K562 (cell line): Measurements from ENCODE around the gene COQ4. TPM values are rescaled to one million over a fixed set of nuclear protein-coding genes. Genes with fewer than 3 reads are reported as not detected.

Source experiments
- ATAC-seq: fragments of 200-7000 bp; cut with Tn5 transposase; 3 replicates; pipeline ENCODE4 v1.9.1; 2020; ENCODE audit warnings: moderate library complexity
- BruUV-seq: library from RNA; stranded (reverse); fragments of 400-500 nt; replicated peaks from 2 replicates; lab custom pipeline; 2021; lab: Mats Ljungman, UMichigan
- CTCF ChIA-PET: fragments of 300-600 bp; formaldehyde crosslinking; extraction: SDS; loops from one replicate; lab custom pipeline; 2021; ENCODE audit warnings: low intra/inter-chr PET ratio; lab: Yijun Ruan, JAX
- POLR2A ChIA-PET: fragments of 300-600, 350-650 bp; sonication (Branson Sonifier 250); formaldehyde crosslinking; extraction: SDS; loops from one replicate; lab custom pipeline; 2021; ENCODE audit warnings: antibody characterized with exemption, inconsistent platforms; lab: Yijun Ruan, JAX
- DNase-seq, 4 experiments: peaks; one replicate each; pipeline versions ENCODE4 v3.0.0 to v3.0.0-alpha.2; 2011 to 2018; ENCODE audit warnings: low spot score in 3 of 4, mixed read lengths in 3 of 4; ENCODE audit errors: extremely low read depth in 1 of 4
- FAIRE-seq: peaks from 2 replicates; lab custom pipeline; 2011; peaks lifted over from hg19 to GRCh38; lab: Jason Lieb, UNC
- H2AFZ ChIP-seq: 2 replicates; pipeline ENCODE4 v1.6.0; 2011; ENCODE audit warnings: low read depth, low read length, control low read depth, inconsistent platforms
- H3K27ac ChIP-seq: fragments of 200-600 bp; 3 replicates; pipeline ENCODE4 v1.8.0; 2011; ENCODE audit warnings: low read depth, mild to moderate bottlenecking, control low read depth, inconsistent platforms, low read length, moderate library complexity, mixed read lengths; ENCODE audit errors: extremely low read depth
- H3K27me3 ChIP-seq, 2 experiments: fragments of 300-600 bp in 1 of 2; 2 replicates in 1 of 2; 3 replicates in 1 of 2; pipeline versions ENCODE4 v1.6.0 to v1.8.0; 2011; ENCODE audit warnings: inconsistent platforms in 2 of 2, low read length in 2 of 2, mild to moderate bottlenecking in 1 of 2, mixed read lengths in 1 of 2, moderate library complexity in 1 of 2; ENCODE audit not compliant: control insufficient read depth in 2 of 2, insufficient read depth in 2 of 2
- H3K36me3 ChIP-seq: fragments of 300-600 bp; 3 replicates; pipeline ENCODE4 v1.8.0; 2011; ENCODE audit warnings: mild to moderate bottlenecking, low read length, inconsistent platforms; ENCODE audit not compliant: control insufficient read depth, insufficient read depth
- H3K4me1 ChIP-seq, 2 experiments: fragments of 200-600 bp in 1 of 2; replicated peaks in 1 of 2; 2 replicates in 1 of 2; 3 replicates in 1 of 2; pipeline versions ENCODE4 v1.5.1 to v1.8.0; 2011; ENCODE audit warnings: inconsistent platforms in 2 of 2, low read length in 2 of 2, mild to moderate bottlenecking in 1 of 2, mixed read lengths in 1 of 2, moderate library complexity in 1 of 2; ENCODE audit not compliant: control insufficient read depth in 2 of 2, insufficient read depth in 2 of 2
- H3K4me2 ChIP-seq: 2 replicates; pipeline ENCODE4 v1.6.1; 2011; ENCODE audit warnings: low read length, control low read depth, inconsistent platforms, mixed read lengths; ENCODE audit not compliant: insufficient read depth
- H3K4me3 ChIP-seq: fragments of 200-600 bp; sonication (generic), shearing (Covaris generic); 2 replicates; pipeline ENCODE4 v1.5.1; 2016; ENCODE audit warnings: control low read depth, inconsistent platforms
- H3K79me2 ChIP-seq: fragments of 200-600 bp; 3 replicates; pipeline ENCODE4 v1.8.0; 2011; ENCODE audit warnings: low read length, inconsistent platforms; ENCODE audit not compliant: control insufficient read depth, insufficient read depth
- H3K9ac ChIP-seq, 2 experiments: 2 replicates each; pipeline versions ENCODE4 v1.6.0 to v1.6.1; 2011; ENCODE audit warnings: low read depth in 2 of 2, low read length in 2 of 2, control low read depth in 1 of 2, inconsistent platforms in 1 of 2, mild to moderate bottlenecking in 1 of 2, mixed read lengths in 1 of 2; ENCODE audit not compliant: insufficient read depth in 1 of 2
- H3K9me1 ChIP-seq: one replicate; pipeline ENCODE4 v1.6.0; 2011; ENCODE audit warnings: inconsistent platforms, mild to moderate bottlenecking, low read length, moderate library complexity; ENCODE audit not compliant: control insufficient read depth, insufficient read depth
- H3K9me3 ChIP-seq: replicated peaks from 2 replicates; pipeline ENCODE4 v1.5.1; 2011; ENCODE audit warnings: low read depth, low read length, inconsistent platforms; ENCODE audit not compliant: control insufficient read depth, insufficient read depth
- H4K20me1 ChIP-seq: replicated peaks from 2 replicates; pipeline ENCODE4 v1.6.1; 2011; ENCODE audit warnings: low read length, inconsistent platforms, mixed read lengths; ENCODE audit not compliant: control insufficient read depth, insufficient read depth
- BCOR ChIP-seq: fragments of 450-650 bp; IDR thresholded peaks from 2 replicates; pipeline ENCODE4 v1.6.1; 2016
- CC2D1A ChIP-seq: fragments of 450-650 bp; IDR thresholded peaks from 2 replicates; pipeline ENCODE4 v1.6.1; 2017; ENCODE audit warnings: mild to moderate bottlenecking
- GABPB2 ChIP-seq: fragments of 250-450 bp; sonication (Bioruptor Pico); conservative IDR thresholded peaks from 2 replicates; pipeline ENCODE4 v1.5.1; 2021; ENCODE audit warnings: mild to moderate bottlenecking
- KHSRP ChIP-seq: fragments of 450-650 bp; IDR thresholded peaks from 2 replicates; pipeline ENCODE4 v1.6.1; 2017
- KLF10 ChIP-seq: fragments of 250-450 bp; sonication (Bioruptor Pico); IDR thresholded peaks from 2 replicates; pipeline ENCODE4 v1.6.1; 2021; ENCODE audit warnings: matching md5 sums
- PHF20 ChIP-seq: fragments of 450-650 bp; IDR thresholded peaks from 2 replicates; pipeline ENCODE4 v1.6.1; 2018; ENCODE audit not compliant: partially characterized antibody
- RAD21 ChIP-seq, 2 experiments: fragments of 250-450 bp in 1 of 2; fragments of 450-650 bp in 1 of 2; sonication (Bioruptor Pico) in 1 of 2; formaldehyde crosslinking in 1 of 2; IDR thresholded peaks in 1 of 2; conservative IDR thresholded peaks in 1 of 2; 2 replicates each; pipeline versions ENCODE4 v1.4.0 to v1.8.0; 2020 to 2022; ENCODE audit warnings: mild to moderate bottlenecking in 2 of 2, moderate library complexity in 1 of 2
- RB1 ChIP-seq: fragments of 450-650 bp; IDR thresholded peaks from 2 replicates; pipeline ENCODE4 v1.6.1; 2017; ENCODE audit warnings: low read depth, mild to moderate bottlenecking
- RBM15 ChIP-seq: fragments of 200-400 bp; formaldehyde crosslinking; IDR thresholded peaks from 2 replicates; pipeline ENCODE4 v1.6.1; 2018; ENCODE audit warnings: mild to moderate bottlenecking, low read length, moderate library complexity; ENCODE audit not compliant: insufficient read depth
- SMAD1 ChIP-seq: fragments of 150-350 bp; IDR thresholded peaks from 2 replicates; pipeline ENCODE4 v1.6.1; 2014; ENCODE audit warnings: low read length, low read depth; ENCODE audit not compliant: partially characterized antibody
- TAF15 ChIP-seq: fragments of 200-400 bp; formaldehyde crosslinking; IDR thresholded peaks from 2 replicates; pipeline ENCODE4 v1.6.1; 2017; ENCODE audit warnings: mild to moderate bottlenecking, low read depth, low read length, moderate library complexity
- TBP ChIP-seq: optimal IDR thresholded peaks from 2 replicates; pipeline ENCODE3; 2011; ENCODE audit warnings: low read depth, low read length, improper control_type of control experiment
- ZBTB17 ChIP-seq: fragments of 450-650 bp; formaldehyde crosslinking; IDR thresholded peaks from 2 replicates; pipeline ENCODE4 v1.4.0; 2020; ENCODE audit warnings: mild to moderate bottlenecking
- WGBS: fragments of 100-300 bp; shearing (Covaris generic); methylation state at CpG from one replicate; pipeline ENCODE4 v1.1.6; 2016; ENCODE audit warnings: low coverage, mixed read lengths; ENCODE audit not compliant: insufficient coverage; ENCODE audit errors: missing lambda C conversion rate; 5-methylcytosine and 5-hydroxymethylcytosine counted together
- in situ Hi-C: fragments of 300-500 bp; cut with MboI; formaldehyde crosslinking; loops from 4 replicates; pipeline ENCODE4 v1.15.0; 2018; ENCODE audit warnings: inconsistent platforms, mixed read lengths
- intact Hi-C: fragments of 100-400 bp; cut with micrococcal nuclease; formaldehyde crosslinking; loops from 2 replicates; pipeline ENCODE4 v1.14.2; 2022
- polyA plus RNA-seq, 8 experiments: library from polyadenylated mRNA; depleted of rRNA in 4 of 8; stranded (reverse) in 5 of 8; unstranded in 3 of 8; fragments of >200 nt; fragmentation: Nextera tagmentation in 2 of 8; fragmentation: Illumina TruSeq in 1 of 8; extraction: Ambion mirVana in 2 of 8; extraction: Trizol in 1 of 8; gene quantifications; 2 replicates each; pipeline versions ENCODE4 v1.2.1 to v1.2.3, GENCODE V29; 2011 to 2014; ENCODE audit warnings: inconsistent platforms in 1 of 8, missing spikeins in 1 of 8
- total RNA-seq, 7 experiments: library from RNA; depleted of rRNA in 6 of 7; stranded (reverse); fragments of >200 nt in 6 of 7; fragmentation: Illumina TruSeq in 2 of 7; extraction: Trizol in 2 of 7; gene quantifications; 2 replicates each; pipeline versions ENCODE4 v1.2.1 to v1.2.3, GENCODE V29; 2011 to 2021; ENCODE audit warnings: low replicate concordance in 1 of 7
- TF ChIP-seq, protein P1 (sequence below): fragments of 250-450 bp; sonication (Bioruptor Pico); IDR thresholded peaks from 2 replicates; pipeline ENCODE4 v1.5.0; 2022; ENCODE audit warnings: mild to moderate bottlenecking
- TF ChIP-seq, protein P2 (sequence below): sonication (generic); formaldehyde crosslinking; IDR thresholded peaks from 2 replicates; pipeline ENCODE4 v1.8.0; 2022; ENCODE audit warnings: mild to moderate bottlenecking, missing genetic modification reagents

The COQ4 gene
- total and polyA plus RNA-seq, 9 of the 15 experiments (the other 6 are each of a cell fraction or from before 2014, with no cell fraction given): 9.1 to 135 (median 67.2) TPM

DNA sequence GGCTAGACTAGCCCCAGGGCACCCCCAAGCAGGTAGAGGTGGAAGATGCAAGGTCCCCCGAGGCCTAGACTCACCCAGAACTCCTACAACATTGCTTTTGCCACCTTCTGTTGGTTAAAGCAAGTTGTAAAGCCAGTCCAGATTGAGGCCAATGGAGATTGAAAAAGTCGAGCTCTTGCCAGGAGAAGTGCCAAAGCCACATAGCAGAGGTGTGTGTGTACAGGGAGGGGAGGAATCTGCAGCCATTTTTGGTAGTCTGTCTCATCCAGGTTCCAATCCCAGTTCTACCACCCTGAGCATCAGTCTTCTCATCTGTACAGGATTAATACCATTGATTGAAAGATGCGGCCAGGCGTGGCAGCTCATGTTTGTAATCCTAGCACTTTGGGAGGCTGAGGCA, 36.2 kb downstream of the COQ4 start (continued):
- no peak for TF ChIP-seq RAD21 (CRISPR knock-in tag; conservative IDR thresholded peaks at IDR 0.05 in 1 of 2, IDR thresholded peaks at IDR 0.05 in 1 of 2)
- no peak for TF ChIP-seq TAF15
- TF ChIP-seq RB1: no peak

DNA sequence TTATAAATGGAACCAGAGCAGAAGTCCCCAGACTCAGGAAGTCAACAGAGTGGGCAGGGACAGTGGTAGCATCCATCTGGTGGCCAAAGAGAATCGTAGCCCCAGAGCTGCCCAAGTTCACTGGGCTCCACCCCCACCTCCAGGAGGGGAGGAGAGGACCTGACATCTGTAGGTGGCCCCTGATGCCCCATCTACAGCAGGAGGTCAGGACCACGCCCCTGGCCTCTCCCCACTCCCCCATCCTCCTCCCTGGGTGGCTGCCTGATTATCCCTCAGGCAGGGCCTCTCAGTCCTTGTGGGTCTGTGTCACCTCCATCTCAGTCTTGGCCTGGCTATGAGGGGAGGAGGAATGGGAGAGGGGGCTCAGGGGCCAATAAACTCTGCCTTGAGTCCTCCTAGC, 38.2 kb downstream of the COQ4 start:
- H3K9me3 ChIP-seq: no peaks in the 10 kb centered on the region
- H4K20me1 ChIP-seq: no peaks in the 10 kb centered on the region
- no peak overlapping the region for H3K27ac ChIP-seq
- no peak overlapping the region for H2AFZ ChIP-seq
- H3K27me3 ChIP-seq: no peaks in the 10 kb centered on the region
- H3K9me1 ChIP-seq: no peaks in the 10 kb centered on the region
- DNase-seq (peak; percentile 51 to 82 (median 66)), FAIRE-seq (no peak), ATAC-seq (peak; percentile 3; the same call in 1 of the 3 replicates)
- in situ Hi-C loops (loop anchor here (25.0 kb wide), 1 partner anchor 599 kb away; no protein-coding TSS in a partner anchor), intact Hi-C loops (loop anchor here (10.0 kb wide), 1 partner anchor 194 kb away; the partner anchor contains the start of gene SPTAN1)
- peaks cover 11% of the 10 kb centered on the region; the same call in 1 of the 3 replicates for H3K36me3 ChIP-seq
- no peak overlapping the region for H3K4me2 ChIP-seq
- ChIA-PET POLR2A (interaction anchor here (0.6 to 2.8 kb wide), 3 partner anchors 10 to 71 kb away, joined by 3 to 11 read pairs (median 3); partner anchors contain the start of gene URM1), CTCF (interaction anchor here (1.2 to 4.6 kb wide), 2 partner anchors 52 to 78 kb away, joined by 3 to 37 read pairs; no protein-coding TSS in a partner anchor)
- peak overlapping the region in 1 of 2 experiments; percentile 59; a peak in 1 of 4 replicates for H3K9ac ChIP-seq
- H3K4me3 ChIP-seq: no peak overlapping the region
- H3K79me2 ChIP-seq: no peaks in the 10 kb centered on the region
- no TSS peak for BruUV-seq
- peaks cover 15 to 48% of the 10 kb centered on the region in 2 experiments; a peak in 4 of 5 replicates for H3K4me1 ChIP-seq
- WGBS: 50% methylated on average over 1 of the region's 2 CpGs
- TF ChIP-seq CC2D1A (no peak), BCOR (no peak), ZBTB17 (CRISPR knock-in tag) (no peak), KLF10 (CRISPR knock-in tag) (no peak), TBP (no peak), PHF20 (no peak), RBM15 (no peak), GABPB2 (no peak), SMAD1 (no peak), KHSRP (no peak)
- TF ChIP-seq, protein P1, sequence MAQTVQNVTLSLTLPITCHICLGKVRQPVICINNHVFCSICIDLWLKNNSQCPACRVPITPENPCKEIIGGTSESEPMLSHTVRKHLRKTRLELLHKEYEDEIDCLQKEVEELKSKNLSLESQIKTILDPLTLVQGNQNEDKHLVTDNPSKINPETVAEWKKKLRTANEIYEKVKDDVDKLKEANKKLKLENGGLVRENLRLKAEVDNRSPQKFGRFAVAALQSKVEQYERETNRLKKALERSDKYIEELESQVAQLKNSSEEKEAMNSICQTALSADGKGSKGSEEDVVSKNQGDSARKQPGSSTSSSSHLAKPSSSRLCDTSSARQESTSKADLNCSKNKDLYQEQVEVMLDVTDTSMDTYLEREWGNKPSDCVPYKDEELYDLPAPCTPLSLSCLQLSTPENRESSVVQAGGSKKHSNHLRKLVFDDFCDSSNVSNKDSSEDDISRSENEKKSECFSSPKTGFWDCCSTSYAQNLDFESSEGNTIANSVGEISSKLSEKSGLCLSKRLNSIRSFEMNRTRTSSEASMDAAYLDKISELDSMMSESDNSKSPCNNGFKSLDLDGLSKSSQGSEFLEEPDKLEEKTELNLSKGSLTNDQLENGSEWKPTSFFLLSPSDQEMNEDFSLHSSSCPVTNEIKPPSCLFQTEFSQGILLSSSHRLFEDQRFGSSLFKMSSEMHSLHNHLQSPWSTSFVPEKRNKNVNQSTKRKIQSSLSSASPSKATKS (CRISPR knock-in tag): no peak
- TF ChIP-seq, protein P2, sequence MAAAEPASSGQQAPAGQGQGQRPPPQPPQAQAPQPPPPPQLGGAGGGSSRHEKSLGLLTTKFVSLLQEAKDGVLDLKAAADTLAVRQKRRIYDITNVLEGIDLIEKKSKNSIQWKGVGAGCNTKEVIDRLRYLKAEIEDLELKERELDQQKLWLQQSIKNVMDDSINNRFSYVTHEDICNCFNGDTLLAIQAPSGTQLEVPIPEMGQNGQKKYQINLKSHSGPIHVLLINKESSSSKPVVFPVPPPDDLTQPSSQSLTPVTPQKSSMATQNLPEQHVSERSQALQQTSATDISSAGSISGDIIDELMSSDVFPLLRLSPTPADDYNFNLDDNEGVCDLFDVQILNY (CRISPR knock-in tag): no peak
